ENCODE results near the gene MCAT.

MCAT gene

GRCh38 chr22:43171607-43172006 is 28.4 kb upstream of the MCAT start:
- DNase-seq: no peak

- no peak for DNase-seq
Observed at GRCh38 chr22:43171019-43171491, 27.9 kb upstream of the MCAT start.

- no peak for DNase-seq
Observed at GRCh38 chr22:43170131-43170480, 26.9 kb upstream of the MCAT start.

GRCh38 chr22:43169310-43170130 is 26.3 kb upstream of the MCAT start:
- DNase-seq: no peak

GRCh38 chr22:43168471-43169309 is 25.5 kb upstream of the MCAT start:
- no peak for DNase-seq

GRCh38 chr22:43167001-43167589 is 23.9 kb upstream of the MCAT start:
- no peak for DNase-seq

GRCh38 chr22:43166132-43166930 is 23.1 kb upstream of the MCAT start:
- DNase-seq: no peak

- DNase-seq: no peak
Observed at GRCh38 chr22:43164636-43165035, 21.4 kb upstream of the MCAT start.

GRCh38 chr22:43163241-43163795 is 20.1 kb upstream of the MCAT start:
- DNase-seq: no peak

- no peak for DNase-seq
Observed at GRCh38 chr22:43162412-43163150, 19.4 kb upstream of the MCAT start.

GRCh38 chr22:43160497-43161126 is 17.4 kb upstream of the MCAT start:
- no peak for DNase-seq

- no peak for DNase-seq
Observed at GRCh38 chr22:43159484-43160178, 16.4 kb upstream of the MCAT start.

GRCh38 chr22:43158778-43159483 is 15.7 kb upstream of the MCAT start:
- DNase-seq: no peak

- DNase-seq: no peak
Observed at GRCh38 chr22:43157874-43158546, 14.8 kb upstream of the MCAT start.

- DNase-seq: no peak
Observed at GRCh38 chr22:43156413-43156812, 13.2 kb upstream of the MCAT start.

- DNase-seq: no peak
Observed at GRCh38 chr22:43155789-43156188, 12.6 kb upstream of the MCAT start.

GRCh38 chr22:43154887-43155536 is 11.8 kb upstream of the MCAT start:
- no peak for DNase-seq

GRCh38 chr22:43153899-43154298 is 10.7 kb upstream of the MCAT start:
- no peak for DNase-seq
